ENCODE results near the gene ADARB1.

ADARB1 gene

GRCh38 chr21:45091550-45092322 lies 17.4 kb downstream of the ADARB1 start:
- DNase-seq (ENCODE audit: low read depth in 2 of 2, low spot score in 1 of 2), result no peak

- no peak for DNase-seq (ENCODE audit: low read depth in 2 of 2, low spot score in 1 of 2)
Observed at GRCh38 chr21:45093035-45093532, 18.7 kb downstream of the ADARB1 start.

GRCh38 chr21:45094412-45094811 lies 20.0 kb downstream of the ADARB1 start:
- no peak for DNase-seq (ENCODE audit: low read depth in 2 of 2, low spot score in 1 of 2)

- no peak for DNase-seq (ENCODE audit: low read depth in 2 of 2, low spot score in 1 of 2)
Observed at GRCh38 chr21:45095505-45095904, 21.1 kb downstream of the ADARB1 start.

- DNase-seq (ENCODE audit: low read depth in 2 of 2, low spot score in 1 of 2), result no peak
Observed at GRCh38 chr21:45096217-45096616, 21.8 kb downstream of the ADARB1 start.

GRCh38 chr21:45097827-45098387 lies 23.5 kb downstream of the ADARB1 start:
- no peak for DNase-seq (ENCODE audit: low read depth in 2 of 2, low spot score in 1 of 2)

- no peak for DNase-seq (ENCODE audit: low read depth in 2 of 2, low spot score in 1 of 2)
Observed at GRCh38 chr21:45098867-45099266, 24.5 kb downstream of the ADARB1 start.

GRCh38 chr21:45099571-45099970 lies 25.2 kb downstream of the ADARB1 start:
- no peak for DNase-seq (ENCODE audit: low read depth in 2 of 2, low spot score in 1 of 2)

GRCh38 chr21:45100866-45101265 lies 26.5 kb downstream of the ADARB1 start:
- no peak for DNase-seq (ENCODE audit: low read depth in 2 of 2, low spot score in 1 of 2)

GRCh38 chr21:45102391-45102932 lies 28.1 kb downstream of the ADARB1 start:
- DNase-seq (ENCODE audit: low read depth in 2 of 2, low spot score in 1 of 2), result no peak

GRCh38 chr21:45103971-45104520 lies 29.7 kb downstream of the ADARB1 start:
- DNase-seq (ENCODE audit: low read depth in 2 of 2, low spot score in 1 of 2), result no peak

GRCh38 chr21:45104560-45104959 lies 30.2 kb downstream of the ADARB1 start:
- no peak for DNase-seq (ENCODE audit: low read depth in 2 of 2, low spot score in 1 of 2)

GRCh38 chr21:45105906-45106485 lies 31.6 kb downstream of the ADARB1 start:
- no peak for DNase-seq (ENCODE audit: low read depth in 2 of 2, low spot score in 1 of 2)

GRCh38 chr21:45108034-45108790 lies 33.8 kb downstream of the ADARB1 start:
- no peak for DNase-seq (ENCODE audit: low read depth in 2 of 2, low spot score in 1 of 2)

GRCh38 chr21:45108808-45109781 lies 34.7 kb downstream of the ADARB1 start:
- no peak for DNase-seq (ENCODE audit: low read depth in 2 of 2, low spot score in 1 of 2)

GRCh38 chr21:45109831-45110492 lies 35.6 kb downstream of the ADARB1 start:
- peak in 1 of 2 donors; percentile 9 for DNase-seq (ENCODE audit: low read depth in 2 of 2, low spot score in 1 of 2)

GRCh38 chr21:45110873-45111624 lies 36.7 kb downstream of the ADARB1 start:
- DNase-seq (ENCODE audit: low read depth in 2 of 2, low spot score in 1 of 2), result no peak

- DNase-seq (ENCODE audit: low read depth in 2 of 2, low spot score in 1 of 2), result no peak
Observed at GRCh38 chr21:45111703-45112102, 37.3 kb downstream of the ADARB1 start.

- DNase-seq (ENCODE audit: low read depth in 2 of 2, low spot score in 1 of 2), result no peak
Observed at GRCh38 chr21:45112371-45112770, 38.0 kb downstream of the ADARB1 start.

Data from stimulated activated CD8-positive, alpha-beta memory T cell treated with anti-CD3 and anti-CD28 coated beads, Interleukin-4, amount 100 ng/mL, for 1 hour (primary cell).